Astrocyte (in vitro differentiated cells and primary cell): ENCODE measurements around the gene PDE6B. TPM values are rescaled to one million over a fixed set of nuclear protein-coding genes. Genes with fewer than 3 reads are reported as not detected.

Source experiments
- DNase-seq: peaks from one replicate; pipeline ENCODE4 v3.0.0-alpha.2; 2010; ENCODE audit warnings: low read depth
- FAIRE-seq: peaks from 2 replicates; lab custom pipeline; 2011; peaks lifted over from hg19 to GRCh38; lab: Jason Lieb, UNC
- H2AFZ ChIP-seq: 2 replicates; pipeline ENCODE4 v1.6.0; 2012; ENCODE audit warnings: low read depth, low read length, inconsistent platforms
- H3K27ac ChIP-seq: 2 replicates; pipeline ENCODE4 v1.5.1; 2011; ENCODE audit warnings: low read depth, low read length, inconsistent platforms
- H3K27me3 ChIP-seq: 2 replicates; pipeline ENCODE4 v1.6.0; 2011; ENCODE audit warnings: low read length, inconsistent platforms; ENCODE audit not compliant: insufficient read depth
- H3K36me3 ChIP-seq: 2 replicates; pipeline ENCODE4 v1.5.1; 2011; ENCODE audit warnings: low read length, inconsistent platforms; ENCODE audit not compliant: insufficient read depth
- H3K4me1 ChIP-seq: 2 replicates; pipeline ENCODE4 v1.5.1; 2011; ENCODE audit warnings: low read length, inconsistent platforms; ENCODE audit not compliant: insufficient read depth
- H3K4me2 ChIP-seq: 2 replicates; pipeline ENCODE4 v1.6.0; 2012; ENCODE audit warnings: low read length, inconsistent platforms
- H3K4me3 ChIP-seq: 2 replicates; pipeline ENCODE4 v1.5.1; 2011; ENCODE audit warnings: low read depth, mild to moderate bottlenecking, low read length, inconsistent platforms; ENCODE audit not compliant: insufficient read depth
- H3K79me2 ChIP-seq: 2 replicates; pipeline ENCODE4 v1.6.0; 2012; ENCODE audit warnings: mild to moderate bottlenecking, low read length, inconsistent platforms; ENCODE audit not compliant: insufficient read depth
- H3K9ac ChIP-seq: 2 replicates; pipeline ENCODE4 v1.6.0; 2012; ENCODE audit warnings: mild to moderate bottlenecking, low read length, inconsistent platforms
- H3K9me3 ChIP-seq: 2 replicates; pipeline ENCODE4 v1.5.1; 2012; ENCODE audit warnings: low read depth, mild to moderate bottlenecking, low read length, inconsistent platforms; ENCODE audit not compliant: insufficient read depth
- H4K20me1 ChIP-seq: 2 replicates; pipeline ENCODE4 v1.6.0; 2012; ENCODE audit warnings: low read length, inconsistent platforms; ENCODE audit not compliant: insufficient read depth
- H3K27ac Mint-ChIP-seq: one replicate; pipeline ENCODE4 v1.8.0; 2021; ENCODE audit warnings: mild to moderate bottlenecking, mixed read lengths; ENCODE audit not compliant: unreplicated experiment
- H3K27me3 Mint-ChIP-seq: one replicate; pipeline ENCODE4 v1.8.0; 2021; ENCODE audit warnings: low read depth, mixed read lengths; ENCODE audit not compliant: unreplicated experiment
- H3K36me3 Mint-ChIP-seq: one replicate; pipeline ENCODE4 v1.8.0; 2021; ENCODE audit warnings: low read depth, mixed read lengths; ENCODE audit not compliant: unreplicated experiment
- H3K4me1 Mint-ChIP-seq: one replicate; pipeline ENCODE4 v1.8.0; 2021; ENCODE audit warnings: low read depth, mixed read lengths; ENCODE audit not compliant: unreplicated experiment
- H3K4me3 Mint-ChIP-seq: one replicate; pipeline ENCODE4 v1.8.0; 2021; ENCODE audit warnings: mild to moderate bottlenecking, moderate library complexity, mixed read lengths; ENCODE audit not compliant: unreplicated experiment
- H3K9me3 Mint-ChIP-seq: one replicate; pipeline ENCODE4 v1.8.0; 2021; ENCODE audit warnings: mild to moderate bottlenecking, mixed read lengths; ENCODE audit not compliant: unreplicated experiment
- CTCF ChIP-seq: IDR thresholded peaks from 2 replicates; pipeline ENCODE4 v1.5.1; 2011; ENCODE audit warnings: low read depth, mild to moderate bottlenecking, inconsistent platforms, low read length, moderate library complexity; ENCODE audit not compliant: insufficient read depth
- EZH2 ChIP-seq: IDR thresholded peaks from 2 replicates; pipeline ENCODE4 v1.6.1; 2012; ENCODE audit warnings: mild to moderate bottlenecking, low read length, inconsistent platforms; ENCODE audit not compliant: insufficient read depth
- total RNA-seq: library from RNA; stranded (reverse); gene quantifications from 2 replicates; pipeline ENCODE4 v1.2.1, GENCODE V29; 2021

Gene PDE6B
- total RNA-seq, 1 donor from 2014 or later = 2.8 TPM

- H3K36me3 Mint-ChIP-seq = no peaks in the 10 kb centered on the region
- peaks cover 21% of the 10 kb centered on the region for H3K27me3 Mint-ChIP-seq
- no peaks in the 10 kb centered on the region for H4K20me1 ChIP-seq
- H3K4me1 Mint-ChIP-seq = peaks cover 2% of the 10 kb centered on the region
- H3K79me2 ChIP-seq = no peaks in the 10 kb centered on the region
- H3K4me2 ChIP-seq = no peak overlapping the region
- H3K27me3 ChIP-seq = no peaks in the 10 kb centered on the region
- H3K27ac ChIP-seq = no peak overlapping the region
- no peak overlapping the region for H3K9ac ChIP-seq
- H3K4me3 Mint-ChIP-seq = no peak overlapping the region
- peaks cover 17% of the 10 kb centered on the region for H3K9me3 ChIP-seq
- DNase-seq (no peak), FAIRE-seq (no peak)
- no peak overlapping the region for H2AFZ ChIP-seq
- peaks cover 5% of the 10 kb centered on the region for H3K9me3 Mint-ChIP-seq
- no peaks in the 10 kb centered on the region for H3K4me1 ChIP-seq
- no peak for TF ChIP-seq EZH2
- no peak for TF ChIP-seq CTCF
- no peaks in the 10 kb centered on the region for H3K36me3 ChIP-seq
- no peak overlapping the region for H3K27ac Mint-ChIP-seq
- no peak overlapping the region for H3K4me3 ChIP-seq
Measured at GRCh38 chr4:656436-657337, 31.3 kb downstream of the PDE6B start.

- Histone ChIP-seq H2AFZ (no peak overlapping the region), H3K9ac (no peak overlapping the region), H3K27ac (no peak overlapping the region), H3K36me3 (no peaks in the 10 kb centered on the region), H3K4me2 (no peak overlapping the region), H3K4me3 (no peak overlapping the region), H3K79me2 (no peaks in the 10 kb centered on the region), H4K20me1 (no peaks in the 10 kb centered on the region), H3K9me3 (peaks cover 17% of the 10 kb centered on the region), H3K4me1 (no peaks in the 10 kb centered on the region), H3K27me3 (no peaks in the 10 kb centered on the region)
- Mint-ChIP-seq H3K27me3 (peaks cover 14% of the 10 kb centered on the region), H3K4me3 (no peak overlapping the region), H3K27ac (no peak overlapping the region), H3K4me1 (peaks cover 2% of the 10 kb centered on the region), H3K9me3 (peaks cover 5% of the 10 kb centered on the region), H3K36me3 (no peaks in the 10 kb centered on the region)
- TF ChIP-seq CTCF (no peak), EZH2 (no peak)
- no peak for DNase-seq
- no peak for FAIRE-seq
Measured at GRCh38 chr4:657338-657833, 32.0 kb downstream of the PDE6B start.
